Renal pelvis (tissue), 4 donors: ENCODE results near the gene SESN1. TPM values are rescaled to one million over a fixed set of nuclear protein-coding genes. Genes with fewer than 3 reads are reported as not detected.
A peak's percentile ranks its signal among the peaks of the same experiment; 100 is the strongest.

Source experiments
- DNase-seq: peaks from one replicate; pipeline ENCODE4 v3.0.0-alpha.2; 2013
- polyA plus RNA-seq, 3 donors: library from polyadenylated mRNA; unstranded; fragments of 120-200 nt; gene quantifications; one replicate each; pipeline ENCODE4 v1.2.1, GENCODE V29; 2013; ENCODE audit not compliant: insufficient read length in 3 of 3

SESN1 gene
- polyA plus RNA-seq, 3 donors = 22.5 to 26.5 (median 23.2) TPM

GRCh38 chr6:108961985-108962384 is 132.7 kb downstream of the SESN1 start:
- DNase-seq = no peak

- no peak for DNase-seq
These were observed 133.6 kb downstream of the SESN1 start for GRCh38 chr6:108961077-108961476.

GRCh38 chr6:108960601-108961000 is 134.0 kb downstream of the SESN1 start:
- no peak for DNase-seq

- DNase-seq = no peak
These were observed 134.6 kb downstream of the SESN1 start for GRCh38 chr6:108959972-108960582.

GRCh38 chr6:108958900-108959770 is 135.5 kb downstream of the SESN1 start:
- DNase-seq = no peak

- DNase-seq = no peak
These were observed 137.4 kb downstream of the SESN1 start for GRCh38 chr6:108957221-108957620.

GRCh38 chr6:108955329-108955949 is 139.2 kb downstream of the SESN1 start:
- DNase-seq = no peak

- no peak for DNase-seq
These were observed 141.0 kb downstream of the SESN1 start for GRCh38 chr6:108953681-108954080.

- no peak for DNase-seq
These were observed 141.7 kb downstream of the SESN1 start for GRCh38 chr6:108952776-108953486.

GRCh38 chr6:108951351-108951953 is 143.2 kb downstream of the SESN1 start:
- no peak for DNase-seq

GRCh38 chr6:108948181-108948661 is 146.4 kb downstream of the SESN1 start:
- DNase-seq = peak; percentile 54

- peak; percentile 58 for DNase-seq
These were observed 147.4 kb downstream of the SESN1 start for GRCh38 chr6:108947114-108947854.

- DNase-seq = no peak
These were observed 148.0 kb downstream of the SESN1 start for GRCh38 chr6:108946695-108947094.

- DNase-seq = no peak
These were observed 148.9 kb downstream of the SESN1 start for GRCh38 chr6:108945681-108946159.

- no peak for DNase-seq
These were observed 149.7 kb downstream of the SESN1 start for GRCh38 chr6:108944707-108945680.

- DNase-seq = no peak
These were observed 150.6 kb downstream of the SESN1 start for GRCh38 chr6:108944071-108944470.

GRCh38 chr6:108942556-108943492 is 151.8 kb downstream of the SESN1 start:
- no peak for DNase-seq

- no peak for DNase-seq
These were observed 152.8 kb downstream of the SESN1 start for GRCh38 chr6:108941859-108942258.
